ENCODE results near the gene SH2D4B. TPM values are rescaled to one million over a fixed set of nuclear protein-coding genes. Genes with fewer than 3 reads are reported as not detected.

The SH2D4B gene
- total RNA-seq, 2 donors from 2014 or later: 0.12 TPM; not detected in 1

DNA sequence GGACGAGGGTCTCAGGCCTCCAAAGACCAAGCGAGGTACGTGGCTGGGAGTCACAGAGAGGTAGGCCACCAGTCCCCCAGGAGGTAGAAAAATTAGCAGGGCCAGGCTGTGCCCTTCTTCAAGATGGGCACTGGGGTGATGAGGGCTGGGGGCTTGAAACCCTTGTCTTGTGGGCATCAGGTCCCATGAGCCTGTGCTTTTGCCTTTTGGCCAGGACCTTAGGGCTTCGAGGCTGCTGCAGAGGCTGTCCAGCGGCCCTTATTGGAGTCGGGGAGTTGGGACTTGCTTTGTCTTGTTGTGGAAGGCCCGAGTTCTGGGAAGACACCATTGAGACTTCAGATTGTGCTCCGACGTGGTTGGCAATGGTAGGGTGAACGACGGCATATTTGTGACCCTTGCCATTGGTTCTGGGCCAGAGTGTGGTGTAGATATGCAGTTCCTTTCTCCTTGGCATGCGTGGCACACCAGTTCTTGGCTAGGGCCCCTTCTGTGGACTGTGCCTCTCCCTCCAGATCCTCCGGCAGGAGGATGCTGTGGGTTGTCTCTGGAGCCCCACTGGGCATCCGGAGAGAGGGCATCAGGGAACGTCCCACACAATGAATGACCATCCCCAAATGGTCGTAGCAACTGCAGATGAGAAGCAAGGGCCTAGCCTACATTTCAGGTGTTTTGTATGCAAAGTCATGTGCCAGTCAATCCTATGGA lies 931 bp downstream of the SH2D4B start:
- Histone ChIP-seq H3K4me1 (peaks cover 0 to 12% of the 10 kb centered on the region in 2 donors), H3K4me3 (no peak overlapping the region), H3K27ac (no peak overlapping the region), H3K9me3 (no peaks in the 10 kb centered on the region), H3K36me3 (no peaks in the 10 kb centered on the region), H3K27me3 (no peaks in the 10 kb centered on the region)
- no peak for TF ChIP-seq CTCF (IDR thresholded peaks at IDR 0.05)
- peak; percentile 49 for DNase-seq (ENCODE audit: low spot score)

DNA sequence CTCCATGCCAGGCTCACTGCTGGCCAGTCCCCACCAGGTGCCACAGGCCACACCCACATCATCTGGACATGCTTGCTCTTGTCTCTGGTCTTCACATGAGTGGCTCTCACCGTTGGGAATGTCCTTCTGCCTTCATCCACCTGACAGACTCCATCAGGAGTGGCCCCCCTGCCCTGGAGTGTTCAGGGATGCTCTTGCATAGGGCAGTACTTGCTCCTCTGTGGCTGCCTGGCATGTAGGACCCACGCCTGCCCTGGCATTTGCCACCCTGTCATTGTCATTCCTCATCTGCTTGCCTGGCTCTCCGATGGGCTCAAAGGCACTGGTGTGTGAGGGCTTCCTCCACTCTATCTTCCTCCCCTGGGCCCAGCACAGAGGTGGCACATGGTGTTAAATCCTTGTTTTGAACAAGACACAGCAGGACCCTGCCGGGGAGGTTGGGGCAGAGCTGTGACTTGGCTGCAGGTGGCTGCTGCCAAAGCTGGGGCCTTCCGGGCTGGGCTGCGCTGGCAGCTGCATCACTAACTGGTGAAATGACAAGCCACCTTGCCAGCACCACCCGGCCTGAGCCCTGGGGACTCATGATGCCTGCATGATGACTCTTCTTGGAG lies 1.8 kb downstream of the SH2D4B start:
- peak; percentile 55 for DNase-seq (ENCODE audit: low spot score)
- Histone ChIP-seq H3K36me3 (no peaks in the 10 kb centered on the region), H3K27ac (no peak overlapping the region), H3K27me3 (no peaks in the 10 kb centered on the region), H3K9me3 (no peaks in the 10 kb centered on the region), H3K4me1 (peaks cover 0 to 12% of the 10 kb centered on the region in 2 donors), H3K4me3 (no peak overlapping the region)
- TF ChIP-seq CTCF (IDR thresholded peaks at IDR 0.05): no peak

GRCh38 chr10:80540136-80540535 lies 2.4 kb downstream of the SH2D4B start:
- H3K27me3 ChIP-seq: no peaks in the 10 kb centered on the region
- DNase-seq (ENCODE audit: low spot score): peak; percentile 53
- H3K27ac ChIP-seq: no peak overlapping the region
- H3K9me3 ChIP-seq: no peaks in the 10 kb centered on the region
- peaks cover 0 to 12% of the 10 kb centered on the region in 2 donors for H3K4me1 ChIP-seq
- H3K4me3 ChIP-seq: no peak overlapping the region
- H3K36me3 ChIP-seq: no peaks in the 10 kb centered on the region
- TF ChIP-seq CTCF (IDR thresholded peaks at IDR 0.05): no peak

GRCh38 chr10:80540618-80540980 lies 2.9 kb downstream of the SH2D4B start:
- peaks cover 0 to 10% of the 10 kb centered on the region in 2 donors for H3K4me1 ChIP-seq
- peak; percentile 52 for DNase-seq (ENCODE audit: low spot score)
- peak overlapping the region in 1 of 2 donors; percentile 31 for H3K27ac ChIP-seq

DNA sequence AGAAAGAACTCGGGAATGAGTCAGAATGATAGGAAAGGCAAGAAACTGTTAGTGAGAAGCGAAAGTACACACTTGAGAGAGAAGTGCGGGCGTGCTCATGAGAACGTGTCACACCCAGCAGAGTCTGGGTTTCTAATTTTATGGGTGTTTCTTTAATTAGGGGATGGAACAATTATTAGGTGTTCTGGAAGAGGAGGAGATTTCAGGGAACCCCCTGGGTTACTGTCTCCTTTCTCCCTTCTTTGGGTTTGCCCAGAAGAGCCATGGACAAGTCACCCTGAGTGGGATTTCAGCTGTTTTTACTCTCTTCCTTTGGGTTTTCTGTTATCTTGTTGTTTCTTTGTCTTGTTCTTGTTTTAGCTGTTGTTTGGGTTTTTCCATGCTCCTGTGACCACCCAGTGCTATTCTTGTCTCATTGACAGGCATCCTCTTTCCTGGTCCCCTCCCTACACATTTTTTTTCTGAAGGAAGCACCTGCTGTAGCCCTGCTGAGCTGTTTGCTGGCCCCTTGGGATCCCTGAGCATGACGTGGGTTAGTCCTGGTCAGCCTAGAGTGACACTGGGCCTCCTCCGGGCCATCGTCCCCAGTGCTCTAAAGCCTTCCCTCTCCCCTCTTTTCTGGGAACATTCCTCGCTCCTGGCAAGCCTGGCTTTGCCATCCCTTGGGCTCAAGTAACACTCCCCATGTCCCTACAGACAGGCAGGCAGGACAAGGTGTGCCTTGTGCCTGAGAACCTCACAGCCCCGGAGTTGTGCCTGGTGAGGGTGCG lies 3.5 kb downstream of the SH2D4B start:
- no peak for TF ChIP-seq CTCF (IDR thresholded peaks at IDR 0.05)
- peak overlapping the region in 1 of 2 donors; percentile 36 for H3K27ac ChIP-seq
- no peaks in the 10 kb centered on the region for H3K36me3 ChIP-seq
- DNase-seq (ENCODE audit: low spot score): peak; percentile 58
- peaks cover 0 to 4% of the 10 kb centered on the region in 2 donors for H3K4me1 ChIP-seq
- H3K9me3 ChIP-seq: no peaks in the 10 kb centered on the region
- no peaks in the 10 kb centered on the region for H3K27me3 ChIP-seq
- peak overlapping the region in 1 of 2 donors; percentile 25 for H3K4me3 ChIP-seq

More at GRCh38 chr10:80540618-80540980, 2.9 kb downstream of the SH2D4B start:
- TF ChIP-seq CTCF (IDR thresholded peaks at IDR 0.05): no peak
- peak overlapping the region in 1 of 2 donors; percentile 25 for H3K4me3 ChIP-seq
- no peaks in the 10 kb centered on the region for H3K36me3 ChIP-seq
- H3K9me3 ChIP-seq: no peaks in the 10 kb centered on the region
- no peaks in the 10 kb centered on the region for H3K27me3 ChIP-seq

All from right atrium auricular region (tissue), 2 donors.